GM12892 (cell line): ENCODE measurements around the gene DGCR8.

ENCODE experiments used
- DNase-seq: peaks from one replicate; pipeline ENCODE4 v3.0.0; 2011; ENCODE audit not compliant: insufficient read length
- FAIRE-seq: peaks from 2 replicates; lab custom pipeline; 2011; peaks lifted over from hg19 to GRCh38; lab: Jason Lieb, UNC
- POLR2A ChIP-seq: IDR thresholded peaks from 2 replicates; pipeline ENCODE4 v1.6.1; 2011; ENCODE audit warnings: low read depth, low read length, control low read depth
- POLR2AphosphoS5 ChIP-seq: IDR thresholded peaks from 2 replicates; pipeline ENCODE4 v1.6.1; 2011; ENCODE audit warnings: low read depth, low read length, control low read depth
- TAF1 ChIP-seq: IDR thresholded peaks from 2 replicates; pipeline ENCODE4 v1.6.1; 2011; ENCODE audit warnings: low read depth, mild to moderate bottlenecking, control low read depth, low read length, borderline replicate concordance

The DGCR8 gene

DNA sequence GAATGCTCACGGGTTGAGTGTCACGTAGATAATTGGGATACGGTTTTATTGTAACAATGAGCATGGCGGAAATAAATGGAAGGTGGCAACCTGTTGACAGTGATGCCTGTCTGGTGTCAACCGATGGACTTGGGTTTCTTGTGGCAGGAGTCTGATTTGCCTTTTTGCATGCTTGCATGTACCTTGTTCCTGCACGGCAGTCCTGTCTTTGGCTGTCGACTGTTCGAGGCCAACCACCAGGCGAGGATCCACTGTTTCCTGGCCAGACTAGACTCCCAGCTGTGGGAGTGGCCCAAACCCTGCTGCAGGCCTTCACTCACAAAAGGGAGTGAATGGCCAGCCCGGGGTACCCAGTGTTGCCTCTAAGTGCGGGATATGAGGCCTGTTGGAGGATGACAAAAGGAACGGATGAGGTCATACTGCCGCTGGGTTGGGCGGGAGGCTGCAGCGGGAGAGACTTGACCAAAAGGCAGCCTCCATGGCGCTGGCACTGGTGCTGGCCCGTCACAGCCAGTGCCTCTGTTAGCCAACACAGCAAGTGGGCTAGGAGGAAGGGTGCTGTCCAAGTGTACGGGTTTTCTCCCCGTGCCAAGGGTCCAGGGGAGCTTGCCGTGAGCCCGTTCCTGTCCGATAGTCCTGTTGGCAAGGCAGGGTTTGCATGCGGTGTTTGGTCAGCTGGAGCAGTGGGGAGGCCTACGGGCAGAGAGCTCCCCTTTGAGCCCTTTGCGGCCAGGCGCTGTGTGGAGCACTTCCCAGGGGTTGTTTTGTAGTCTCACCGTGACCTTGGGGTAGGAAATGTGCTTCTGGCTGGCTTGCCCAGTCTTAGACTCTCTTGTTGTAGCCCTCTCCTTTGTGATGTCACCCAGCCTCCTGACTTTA, 974 bp downstream of the DGCR8 start:
- FAIRE-seq: no peak
- TF ChIP-seq POLR2AphosphoS5 (no peak), POLR2A (no peak)
- DNase-seq: no peak

DNA sequence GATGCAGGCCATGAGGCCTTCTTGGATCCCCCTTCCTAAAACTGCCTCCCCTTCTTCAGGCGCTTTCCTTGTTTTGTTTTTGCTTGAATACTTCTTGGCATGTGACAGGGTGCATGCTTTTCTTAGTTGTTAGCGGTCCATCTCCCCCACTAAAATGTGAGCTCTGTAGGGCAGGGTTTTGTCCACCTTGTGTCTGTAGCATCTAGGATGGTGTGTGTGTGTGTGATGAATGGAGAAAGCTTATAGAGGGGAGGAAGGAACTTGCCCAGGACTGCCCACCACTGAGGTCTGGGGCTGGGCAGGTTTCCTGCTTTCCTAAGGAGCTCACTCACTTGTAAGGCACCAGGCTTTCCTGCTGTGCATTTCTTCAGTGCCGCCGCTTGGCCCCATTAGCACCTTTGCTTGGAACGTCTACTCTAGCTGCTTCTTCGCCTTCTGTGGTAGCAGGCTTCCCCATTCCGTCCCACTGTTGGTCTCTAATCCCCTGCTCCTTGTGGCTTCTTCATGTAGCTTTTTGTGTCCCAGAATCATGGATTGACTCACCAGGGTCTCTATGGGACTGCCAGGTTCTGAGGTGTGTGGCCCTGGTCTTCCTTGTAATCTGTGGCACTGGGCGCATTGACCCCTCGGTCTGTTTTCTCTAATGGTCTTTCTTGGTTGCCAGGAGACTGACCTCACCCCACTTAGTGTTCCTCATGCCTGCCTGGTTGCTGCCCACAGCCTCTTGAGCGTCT, 3.3 kb downstream of the DGCR8 start:
- FAIRE-seq (no peak), DNase-seq (no peak)
- TF ChIP-seq TAF1: no peak
- TF ChIP-seq POLR2A: no peak

DNA sequence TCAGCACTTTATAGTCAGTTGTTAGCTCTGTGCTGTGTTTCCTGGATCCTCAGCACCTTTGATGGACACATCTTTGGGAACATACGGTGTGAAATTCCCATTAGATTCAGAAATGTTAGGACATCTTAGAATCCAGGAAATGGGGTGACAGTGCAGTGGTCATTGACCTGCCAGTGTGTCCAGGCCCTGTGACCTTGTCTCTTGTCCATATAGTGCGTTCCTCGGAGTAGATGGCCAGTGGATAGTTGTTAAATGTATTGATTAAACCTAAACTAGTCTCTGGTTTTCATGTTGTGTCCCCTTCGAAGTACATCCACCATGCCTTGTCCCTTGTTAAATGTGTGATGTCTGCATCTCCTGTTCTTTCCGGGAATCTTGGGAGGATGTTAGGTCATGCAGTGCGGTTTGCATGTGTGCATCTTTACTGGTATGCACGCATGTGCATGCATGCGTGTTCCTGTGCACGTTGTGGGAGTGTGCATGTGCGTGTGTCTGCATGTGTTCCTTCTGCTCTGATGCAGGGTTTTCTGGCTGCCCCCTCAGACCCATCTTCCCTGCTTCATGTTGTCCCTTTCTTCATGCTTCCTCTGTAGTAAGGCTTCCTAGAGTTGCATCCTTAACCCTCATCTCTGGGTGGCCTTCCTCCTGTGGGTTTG, 4.0 kb downstream of the DGCR8 start:
- FAIRE-seq: no peak
- DNase-seq: no peak
- TF ChIP-seq POLR2AphosphoS5 (no peak), TAF1 (no peak)

DNA sequence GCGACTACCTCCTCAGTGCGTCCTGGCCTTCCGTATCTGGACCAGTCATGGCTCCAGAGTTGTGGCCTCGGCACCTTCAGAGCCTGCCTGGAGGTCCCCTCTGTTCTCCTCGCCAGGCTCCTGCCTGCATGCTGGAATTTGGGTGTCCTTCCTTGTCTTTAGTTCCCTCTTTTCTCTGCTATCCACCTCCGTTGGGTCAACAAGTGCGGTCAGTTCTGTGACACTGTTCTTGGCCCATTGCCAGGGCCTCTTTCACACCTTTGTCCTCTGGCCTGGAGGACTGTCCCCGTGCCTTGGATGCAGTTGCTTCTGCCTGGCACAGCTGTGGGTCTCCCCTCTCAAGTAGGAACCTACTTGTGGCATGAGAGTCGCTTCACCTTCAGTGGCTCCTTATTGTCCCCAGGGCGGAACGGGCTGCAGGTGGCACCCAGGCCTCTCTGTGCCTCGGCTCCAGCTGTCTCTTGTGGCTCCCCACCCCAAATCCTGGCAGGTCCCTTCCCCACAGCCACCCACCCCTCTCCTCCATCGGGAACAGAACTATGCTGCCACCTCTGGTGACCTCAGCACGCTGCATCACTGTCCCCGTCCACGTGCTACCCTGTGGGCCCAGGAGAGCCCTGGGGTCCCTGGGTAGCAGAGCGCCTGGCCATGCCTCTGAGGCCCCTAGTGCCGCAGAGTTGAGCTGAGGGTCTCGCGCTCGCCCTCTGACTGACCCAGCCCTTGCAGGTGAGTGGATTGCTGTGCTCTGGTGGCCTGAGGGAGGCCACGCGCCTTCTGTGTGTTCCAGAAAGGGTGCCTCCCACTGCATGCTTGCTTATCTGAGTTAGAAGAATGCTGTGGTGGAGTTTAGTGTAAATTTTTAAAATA, 4.7 kb downstream of the DGCR8 start:
- TF ChIP-seq TAF1 (no peak), POLR2A (no peak), POLR2AphosphoS5 (no peak)
- DNase-seq (no peak), FAIRE-seq (no peak)

DNA sequence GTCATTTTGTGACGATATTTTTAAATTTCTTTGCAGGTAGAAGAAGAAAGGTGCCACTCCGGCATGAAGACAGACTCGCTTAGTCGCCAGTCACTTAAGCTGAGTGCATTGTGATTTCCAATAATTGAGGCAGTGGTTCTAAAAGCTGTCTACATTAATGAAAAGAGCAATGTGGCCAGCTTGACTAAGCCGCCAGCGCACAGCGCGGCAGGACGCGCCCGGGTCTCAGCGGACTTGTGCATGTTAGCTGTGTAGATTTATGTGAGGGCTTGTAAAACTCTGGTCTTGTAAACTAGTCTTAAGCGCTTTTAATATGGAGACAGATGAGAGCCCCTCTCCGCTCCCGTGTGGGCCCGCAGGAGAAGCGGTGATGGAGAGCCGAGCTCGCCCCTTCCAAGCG, 5.6 kb downstream of the DGCR8 start:
- DNase-seq (no peak), FAIRE-seq (no peak)
- TF ChIP-seq TAF1 (no peak), POLR2AphosphoS5 (no peak), POLR2A (no peak)

DNA sequence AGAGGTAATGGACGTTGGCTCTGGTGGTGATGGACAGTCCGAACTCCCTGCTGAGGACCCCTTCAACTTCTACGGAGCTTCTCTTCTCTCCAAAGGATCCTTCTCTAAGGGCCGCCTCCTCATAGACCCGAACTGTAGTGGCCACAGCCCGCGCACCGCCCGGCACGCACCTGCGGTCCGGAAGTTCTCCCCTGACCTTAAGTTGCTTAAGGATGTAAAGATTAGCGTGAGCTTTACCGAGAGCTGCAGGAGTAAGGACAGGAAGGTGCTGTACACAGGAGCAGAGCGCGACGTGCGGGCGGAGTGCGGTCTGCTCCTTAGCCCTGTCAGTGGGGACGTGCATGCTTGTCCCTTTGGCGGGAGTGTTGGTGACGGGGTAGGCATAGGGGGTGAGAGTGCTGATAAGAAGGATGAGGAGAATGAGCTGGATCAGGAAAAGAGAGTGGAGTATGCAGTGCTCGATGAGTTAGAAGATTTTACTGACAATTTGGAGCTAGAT, 6.1 kb downstream of the DGCR8 start:
- TF ChIP-seq POLR2AphosphoS5 (no peak), TAF1 (no peak), POLR2A (no peak)
- FAIRE-seq: no peak
- no peak for DNase-seq

DNA sequence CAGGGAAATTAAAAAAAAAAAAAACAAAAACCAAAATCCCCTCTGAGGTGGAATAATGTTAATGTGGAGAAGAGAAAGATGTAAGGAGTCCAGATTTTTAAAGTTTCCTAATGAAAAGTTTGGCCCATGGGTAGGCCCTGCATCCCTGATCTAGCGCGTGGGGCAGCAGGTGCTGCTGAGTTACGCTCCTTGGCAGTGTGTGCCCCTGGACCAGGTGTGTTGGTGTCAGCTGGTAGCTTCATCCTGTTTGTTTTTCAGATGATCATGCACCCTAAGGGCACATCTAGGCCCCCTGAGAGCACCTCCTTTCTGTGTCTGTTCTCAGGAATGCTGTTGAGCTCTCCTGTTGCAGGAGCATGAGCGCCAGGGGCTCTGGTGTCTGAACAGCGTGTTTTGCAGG, 6.7 kb downstream of the DGCR8 start:
- no peak for FAIRE-seq
- TF ChIP-seq POLR2AphosphoS5 (no peak), POLR2A (no peak), TAF1 (no peak)

DNA sequence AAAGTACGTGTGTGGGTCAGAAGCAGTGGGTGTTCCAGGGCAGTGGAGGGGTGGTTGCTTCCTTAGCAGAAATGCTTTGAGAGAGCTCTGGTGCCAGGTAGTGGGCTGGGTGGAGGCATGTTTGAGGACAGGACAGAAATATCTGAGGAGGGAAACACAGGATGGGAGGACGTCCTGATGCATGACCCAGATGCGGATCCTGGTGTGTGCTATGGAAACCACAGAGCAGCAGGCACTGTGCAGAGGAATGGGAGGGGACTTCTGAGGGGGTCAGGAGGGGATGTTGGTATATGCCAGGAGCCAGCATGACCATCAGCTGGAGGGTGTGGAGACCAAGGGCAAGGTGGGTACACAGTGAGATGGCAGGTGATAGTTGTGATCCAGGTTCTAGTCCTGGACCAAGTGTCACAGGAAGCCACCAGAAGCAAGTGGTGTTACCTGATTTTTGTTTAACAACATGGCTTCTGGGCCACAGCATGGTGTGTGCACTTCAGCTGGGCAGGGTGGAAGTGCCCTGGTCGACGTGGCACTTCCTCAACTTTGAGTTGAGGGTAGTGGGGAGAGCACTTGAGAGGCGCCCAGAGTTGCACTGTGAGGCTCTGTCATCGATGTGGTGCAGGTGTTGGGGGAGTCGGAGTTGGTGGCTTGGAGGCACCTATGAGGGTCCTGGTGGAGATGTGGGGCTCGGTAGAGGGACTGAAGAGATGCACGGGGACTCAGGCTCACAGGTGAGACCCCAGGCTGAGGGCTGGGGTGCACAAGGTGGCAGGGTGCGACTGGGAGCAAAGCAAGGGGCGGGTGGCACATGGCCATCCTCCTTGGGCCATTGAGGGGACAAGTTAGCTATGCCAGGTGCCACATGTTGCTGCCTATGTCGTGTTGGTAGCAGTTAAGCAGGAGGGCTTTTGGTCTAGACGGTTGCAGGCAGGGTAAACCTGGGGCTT, 7.5 kb downstream of the DGCR8 start:
- DNase-seq (no peak), FAIRE-seq (no peak)
- no peak for TF ChIP-seq TAF1
- no peak for TF ChIP-seq POLR2A

More for the DNA sequence above, 6.7 kb downstream of the DGCR8 start:
- DNase-seq: no peak

DNA sequence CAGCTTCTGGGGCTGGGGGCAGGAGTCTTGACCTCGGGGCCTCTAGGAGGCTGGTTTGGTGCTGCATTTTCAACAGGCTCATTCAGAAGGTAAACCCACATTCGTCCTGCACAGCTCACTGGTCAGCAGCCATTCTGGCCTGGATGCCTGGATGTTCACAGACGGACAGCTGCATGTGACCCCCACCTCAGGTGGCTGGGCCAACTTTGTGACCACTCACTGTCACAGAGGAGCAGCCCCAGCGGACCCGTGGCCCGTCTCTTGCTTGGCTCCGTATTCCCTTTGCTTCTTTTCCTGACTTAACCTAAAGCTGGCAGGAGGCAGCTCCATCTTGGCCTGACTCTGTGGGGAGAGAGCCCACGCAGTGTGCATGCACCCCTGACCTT, 8.2 kb downstream of the DGCR8 start:
- FAIRE-seq (no peak), DNase-seq (no peak)
- no peak for TF ChIP-seq POLR2AphosphoS5
- TF ChIP-seq TAF1: no peak

DNA sequence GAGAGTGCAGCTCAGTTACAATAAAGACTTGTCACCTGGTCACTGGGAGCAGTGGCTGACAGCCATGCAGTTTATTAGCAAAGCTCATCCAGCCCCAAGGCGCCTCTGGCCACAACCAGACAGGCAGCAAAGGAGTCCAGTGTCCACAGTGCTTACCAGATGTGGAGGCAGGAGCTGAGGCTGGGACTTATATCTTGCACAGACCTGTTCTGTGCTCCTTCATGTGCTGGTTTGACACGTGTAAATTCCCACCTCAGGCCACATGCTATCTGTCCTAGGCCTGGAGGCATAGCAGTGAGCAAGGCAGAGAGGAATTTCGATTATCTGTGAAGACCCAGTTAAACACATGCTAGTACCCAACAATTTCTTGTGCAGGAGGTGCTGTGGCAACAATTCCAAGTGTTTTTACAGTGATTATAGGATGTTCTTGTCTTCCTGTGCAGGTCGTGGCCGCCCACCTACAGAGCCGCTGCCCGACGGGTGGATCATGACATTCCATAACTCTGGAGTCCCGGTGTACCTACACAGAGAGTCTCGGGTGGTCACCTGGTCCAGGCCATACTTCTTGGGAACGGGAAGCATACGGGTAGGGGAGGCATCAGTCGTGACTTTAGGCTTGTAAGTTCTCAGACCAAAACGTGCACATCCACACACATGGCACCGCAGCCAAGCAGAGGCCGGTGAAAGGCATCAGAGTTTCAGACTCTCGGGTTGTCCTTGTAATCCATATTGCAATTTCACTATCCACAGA, 9.4 kb downstream of the DGCR8 start:
- no peak for FAIRE-seq
- DNase-seq: no peak

More for the DNA sequence above, 9.4 kb downstream of the DGCR8 start:
- TF ChIP-seq POLR2AphosphoS5: no peak
- TF ChIP-seq TAF1: no peak
- no peak for TF ChIP-seq POLR2A
